Left colon (tissue), 2 donors: ENCODE measurements around the gene ITSN2. TPM values are rescaled to one million over a fixed set of nuclear protein-coding genes. Genes with fewer than 3 reads are reported as not detected.
A peak's percentile ranks its signal among the peaks of the same experiment; 100 is the strongest.
"Not testable (repeated sequence)": the region's sequence is repeated elsewhere in the genome, so short reads cannot be mapped to it uniquely, and the experiment has no call there.

Source experiments
- ATAC-seq: fragments of 200-7000 bp; cut with Tn5 transposase; one replicate; pipeline ENCODE4 v1.9.1; 2020; ENCODE audit warnings: mild to moderate bottlenecking, moderate library complexity
- DNase-seq, 2 donors: peaks; one replicate each; pipeline ENCODE4 v3.0.0-alpha.2; 2020
- intact Hi-C, 2 donors: fragments of 100-400 bp; cut with DNase I in 1 of 2; cut with micrococcal nuclease in 1 of 2; formaldehyde crosslinking; loops; one replicate each; pipeline versions ENCODE4 v1.11.2 to v1.14.0; 2022; cut with DNase I, micrococcal nuclease
- total RNA-seq, 2 donors: library from RNA; stranded (reverse); fragmentation: NEBNext Ultra II Directional; extraction: Animal tissue kit (Norgen Biotek cat#: 25700); gene quantifications; one replicate each; pipeline ENCODE4 v1.2.1, GENCODE V29; 2021
- donor health status: DM: no; HTN: no; CAD: no.
- donor health status: DM: yes; HTN: yes; CAD: no.

ITSN2 gene
- total RNA-seq, 2 donors from 2014 or later = 52.6 to 54.6 TPM

DNA sequence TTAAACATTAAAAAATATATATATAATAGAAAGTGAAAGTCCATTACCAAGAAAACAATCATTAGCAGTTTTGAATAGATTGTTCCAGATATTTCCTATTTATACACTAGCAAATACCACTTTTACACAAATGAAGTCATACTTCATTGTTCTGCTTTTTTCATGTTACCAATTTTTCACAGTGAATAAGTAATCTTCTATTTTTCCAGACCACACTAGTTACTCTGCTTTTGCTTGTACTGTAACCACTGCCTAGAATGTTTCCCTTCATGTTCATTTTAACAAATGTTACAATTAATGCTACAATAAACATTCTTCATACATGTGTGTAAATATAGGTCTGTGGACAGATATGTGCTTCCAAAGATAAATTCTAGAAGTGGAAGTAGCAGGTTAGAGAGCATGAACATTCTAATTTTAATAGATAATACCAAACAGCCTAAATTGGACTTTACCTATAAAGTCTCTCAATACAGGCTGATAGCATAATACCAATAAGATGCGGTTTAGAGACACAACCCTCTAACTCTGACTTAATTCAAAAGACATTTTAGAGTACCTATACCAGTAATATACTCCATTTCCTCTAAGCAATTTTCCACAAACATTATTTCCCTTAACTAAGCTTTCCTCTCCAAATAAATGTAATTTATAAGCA lies 17.0 kb downstream of the ITSN2 start:
- DNase-seq (no peak), ATAC-seq (no peak)
- intact Hi-C loops = no loop called here

DNA sequence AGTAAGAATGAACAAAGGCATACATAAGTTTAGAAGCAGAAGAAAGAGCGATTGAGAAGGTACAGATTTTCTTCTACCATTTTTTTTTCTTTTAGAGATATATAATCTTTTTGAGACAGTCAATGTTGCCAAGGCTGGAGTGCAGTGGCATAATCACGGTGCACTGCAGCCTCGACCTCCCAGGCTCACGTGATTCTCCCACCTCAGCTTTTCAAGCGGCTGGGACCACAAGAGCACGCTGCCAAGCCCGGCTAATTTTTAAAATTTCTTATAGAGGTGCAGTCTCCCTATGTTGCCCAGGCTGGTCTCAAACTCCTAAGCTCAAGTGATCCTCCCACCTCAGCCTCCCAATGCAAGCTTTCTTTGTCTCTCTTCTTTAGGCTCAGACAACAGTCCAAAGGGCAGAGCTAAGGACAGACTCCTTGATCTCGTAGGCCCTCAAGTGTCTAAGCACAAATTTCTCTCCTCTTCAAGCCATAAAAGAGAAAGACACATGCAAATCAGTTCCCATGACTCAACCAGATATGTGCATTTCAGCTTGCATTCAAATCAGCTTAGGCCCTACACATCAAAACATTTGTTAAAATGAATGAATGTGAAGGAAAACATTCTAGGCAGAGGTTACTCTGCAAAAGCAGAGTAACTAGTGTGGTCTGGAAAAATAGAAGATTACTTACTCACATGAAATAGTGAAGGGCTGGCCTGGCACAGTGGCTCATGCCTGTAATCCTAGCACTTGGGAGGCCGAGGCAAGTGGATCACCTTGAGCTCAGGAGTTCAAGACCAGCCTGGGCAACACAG lies 18.0 kb downstream of the ITSN2 start:
- intact Hi-C loops = no loop called here
- ATAC-seq (peak; percentile 88), DNase-seq (no peak)

- ATAC-seq (no peak), DNase-seq (no peak)
- intact Hi-C loops = no loop called here
Observed at GRCh38 chr2:24339856-24340262, 20.5 kb downstream of the ITSN2 start.

GRCh38 chr2:24339098-24339497 lies 21.2 kb downstream of the ITSN2 start:
- ATAC-seq = peak; percentile 15
- intact Hi-C loops, DNase-seq: not testable (repeated sequence)

- intact Hi-C loops = no loop called here
- DNase-seq (no peak), ATAC-seq (peak; percentile 64)
Observed at GRCh38 chr2:24337890-24338289, 22.4 kb downstream of the ITSN2 start.

GRCh38 chr2:24336811-24337210 lies 23.5 kb downstream of the ITSN2 start:
- intact Hi-C loops = no loop called here
- no peak for ATAC-seq

DNA sequence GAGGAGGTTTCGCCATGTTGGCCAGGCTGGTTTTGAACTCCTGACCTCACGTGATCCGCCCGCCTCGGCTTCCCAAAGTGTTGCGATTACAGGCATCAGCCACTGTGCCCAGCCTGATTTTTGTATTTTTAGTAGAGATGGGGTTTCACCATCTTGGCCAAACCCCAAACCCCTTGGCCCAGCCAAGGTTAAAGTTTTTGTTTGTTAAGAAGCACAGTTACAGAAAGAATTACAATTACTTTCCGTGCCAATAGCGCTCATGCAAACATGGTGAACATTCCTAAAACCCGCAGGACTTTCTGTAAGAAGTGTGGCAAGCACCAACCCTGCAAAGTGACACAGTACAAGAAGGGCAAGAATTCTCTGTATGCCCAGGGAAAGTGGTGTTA lies 26.1 kb downstream of the ITSN2 start:
- ATAC-seq (no peak), DNase-seq (no peak)
- intact Hi-C loops = no loop called here

More at GRCh38 chr2:24336811-24337210, 23.5 kb downstream of the ITSN2 start:
- DNase-seq = no peak

DNA sequence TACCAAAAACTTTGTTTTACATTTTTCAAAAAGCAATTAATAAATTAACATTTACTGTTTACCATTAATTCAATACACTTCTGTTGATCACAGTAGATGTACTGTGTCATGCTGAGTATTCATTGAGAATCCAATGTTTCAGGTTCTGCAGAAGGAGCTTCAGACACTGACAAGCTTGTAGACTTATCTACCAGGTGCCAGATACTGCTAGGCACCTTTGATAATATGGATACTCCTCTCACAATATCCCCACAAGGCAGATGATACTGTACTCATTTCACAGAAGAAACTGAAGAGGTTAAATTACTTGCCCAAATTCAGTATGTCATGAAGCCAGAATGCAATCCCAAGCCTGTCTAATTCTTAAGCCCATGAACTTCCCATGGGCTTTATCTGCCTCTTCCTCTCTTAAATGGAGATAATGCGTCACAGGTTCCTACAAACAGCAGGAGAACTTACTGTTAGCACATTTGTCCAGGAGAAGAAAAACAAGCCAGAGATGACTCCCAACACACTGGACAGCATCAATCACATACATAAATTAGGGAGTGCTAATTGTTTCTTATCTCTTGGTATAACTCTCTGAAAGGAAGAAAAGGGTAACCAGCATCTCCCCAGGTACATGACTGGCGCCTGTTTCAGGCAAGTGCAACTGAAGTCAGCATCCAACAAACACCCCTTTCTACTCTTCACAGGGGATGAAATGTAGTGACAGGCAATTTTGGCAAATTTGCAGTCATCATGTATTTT lies 27.4 kb downstream of the ITSN2 start:
- intact Hi-C loops = no loop called here
- ATAC-seq = no peak
- DNase-seq = no peak

- intact Hi-C loops = no loop called here
- no peak for ATAC-seq
Observed at GRCh38 chr2:24330161-24330560, 30.2 kb downstream of the ITSN2 start.

GRCh38 chr2:24329700-24330099 lies 30.6 kb downstream of the ITSN2 start:
- DNase-seq (no peak), ATAC-seq (no peak)
- intact Hi-C loops = no loop called here

More at GRCh38 chr2:24330161-24330560, 30.2 kb downstream of the ITSN2 start:
- no peak for DNase-seq

- no peak for ATAC-seq
- DNase-seq = no peak
- intact Hi-C loops = no loop called here
Observed at GRCh38 chr2:24328010-24328409, 32.3 kb downstream of the ITSN2 start.

DNA sequence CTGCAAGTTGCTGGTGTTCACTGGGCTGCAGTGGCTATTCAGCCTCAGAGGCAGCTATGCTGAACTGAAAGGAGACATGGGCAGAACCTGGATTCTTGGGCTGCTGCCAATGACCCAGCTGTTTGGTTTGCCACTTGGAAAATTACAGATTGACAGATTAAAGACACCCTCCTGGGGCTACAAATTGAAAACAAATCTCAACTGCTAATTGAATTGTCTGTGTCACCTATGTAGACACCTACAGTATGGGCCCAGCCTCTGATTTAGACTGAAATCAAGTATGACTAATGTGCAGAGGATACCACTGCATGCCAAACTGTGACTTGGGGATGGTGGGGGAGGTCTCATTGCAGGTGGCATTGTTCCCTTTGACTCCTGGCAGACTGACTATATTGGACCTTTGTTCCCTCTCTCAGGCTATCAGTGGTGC lies 42.8 kb downstream of the ITSN2 start:
- DNase-seq (no peak), ATAC-seq (no peak)
- intact Hi-C loops = no loop called here

- ATAC-seq (no peak), DNase-seq (no peak)
- intact Hi-C loops = no loop called here
Observed at GRCh38 chr2:24315669-24316068, 44.7 kb downstream of the ITSN2 start.

DNA sequence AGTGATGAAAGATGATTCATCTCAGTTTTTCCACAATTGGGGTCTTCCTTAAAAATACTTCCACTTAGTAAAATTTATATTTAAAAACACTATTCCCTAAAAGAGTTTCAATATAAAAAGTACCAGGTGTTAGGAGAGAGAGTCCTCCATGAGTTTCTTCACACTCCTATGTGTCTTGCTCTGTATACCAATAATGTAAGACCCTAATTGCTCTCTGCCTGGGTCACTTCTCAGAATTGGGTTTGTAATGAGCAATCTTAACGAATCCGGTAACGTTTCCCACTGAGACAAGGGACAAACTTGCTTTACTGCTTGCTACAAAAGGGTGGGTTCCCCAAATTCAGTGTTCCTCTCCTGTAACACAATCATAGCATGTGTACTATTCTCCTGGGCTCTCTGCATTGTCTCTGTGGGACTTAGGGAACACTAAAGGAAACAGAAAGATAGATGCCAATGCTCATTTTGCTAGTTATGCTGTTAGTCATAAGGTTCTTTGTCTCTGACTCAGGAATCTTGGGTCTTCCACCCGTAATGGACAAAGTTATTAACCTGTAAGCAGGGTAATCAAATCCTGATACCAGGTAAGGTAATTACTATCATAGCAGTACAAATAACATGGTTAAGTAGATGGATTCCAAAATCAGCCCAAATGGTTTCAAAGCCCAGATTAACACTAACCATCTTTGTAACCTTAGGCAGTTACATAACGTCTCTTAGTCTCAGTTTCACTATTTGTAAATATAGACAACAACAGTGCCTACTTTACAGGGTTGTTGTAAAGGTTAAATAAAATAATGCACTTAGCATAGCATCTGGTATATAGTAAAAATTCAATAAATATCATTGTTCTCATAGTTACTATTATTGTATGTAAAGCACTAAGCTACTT lies 46.3 kb downstream of the ITSN2 start:
- ATAC-seq (no peak), DNase-seq (no peak)
- intact Hi-C loops = no loop called here

GRCh38 chr2:24307961-24308360 lies 52.4 kb downstream of the ITSN2 start:
- no peak for ATAC-seq
- intact Hi-C loops = no loop called here
- DNase-seq = no peak

GRCh38 chr2:24304631-24305030 lies 55.7 kb downstream of the ITSN2 start:
- DNase-seq = no peak
- ATAC-seq = no peak
- intact Hi-C loops = no loop called here

- DNase-seq = peak; percentile 10 to 66
- intact Hi-C loops = no loop called here
- peak; percentile 42 for ATAC-seq
Observed at GRCh38 chr2:24304098-24304497, 56.2 kb downstream of the ITSN2 start.

DNA sequence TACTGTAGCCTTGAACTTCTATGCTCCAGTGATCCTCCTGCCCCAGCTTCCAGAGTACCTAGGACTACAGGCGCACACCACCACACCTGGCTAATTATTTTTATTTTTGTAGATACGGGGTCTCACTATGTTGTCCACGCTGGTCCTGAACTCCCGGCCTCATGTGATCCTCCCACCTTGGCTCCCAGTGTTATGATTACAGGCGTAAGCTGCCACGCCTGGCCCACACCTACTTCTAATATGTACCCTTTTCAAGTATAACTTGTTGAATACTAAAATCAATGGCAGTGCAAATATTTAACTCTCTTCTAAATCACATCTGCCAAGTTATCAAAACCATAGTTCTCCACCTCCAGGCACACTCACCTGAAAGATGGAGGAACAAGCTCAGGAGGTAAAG lies 58.7 kb downstream of the ITSN2 start:
- no peak for DNase-seq
- no peak for ATAC-seq
- intact Hi-C loops = no loop called here

- ATAC-seq (no peak), DNase-seq (no peak)
- intact Hi-C loops = no loop called here
Observed at GRCh38 chr2:24297663-24298062, 62.7 kb downstream of the ITSN2 start.
